Uterus (tissue), 2 donors: ENCODE results near the gene ATP9B.

Experiments used
- POLR2A ChIP-seq, 2 donors: fragments of 450-650 bp; IDR thresholded peaks; one replicate each; pipeline ENCODE4 v1.6.1; 2016; ENCODE audit warnings: antibody characterized with exemption in 2 of 2, mild to moderate bottlenecking in 1 of 2, moderate library complexity in 1 of 2
- TF ChIP-seq, protein P1 (sequence below), 4 experiments: fragments of 200-600 bp in 2 of 4; fragments of 450-650 bp in 2 of 4; sonication (generic) in 2 of 4; IDR thresholded peaks; one replicate each; pipeline ENCODE4 v1.5.1; 2016 to 2019; ENCODE audit warnings: antibody characterized with exemption in 4 of 4, mild to moderate bottlenecking in 2 of 4, moderate library complexity in 1 of 4

DNA sequence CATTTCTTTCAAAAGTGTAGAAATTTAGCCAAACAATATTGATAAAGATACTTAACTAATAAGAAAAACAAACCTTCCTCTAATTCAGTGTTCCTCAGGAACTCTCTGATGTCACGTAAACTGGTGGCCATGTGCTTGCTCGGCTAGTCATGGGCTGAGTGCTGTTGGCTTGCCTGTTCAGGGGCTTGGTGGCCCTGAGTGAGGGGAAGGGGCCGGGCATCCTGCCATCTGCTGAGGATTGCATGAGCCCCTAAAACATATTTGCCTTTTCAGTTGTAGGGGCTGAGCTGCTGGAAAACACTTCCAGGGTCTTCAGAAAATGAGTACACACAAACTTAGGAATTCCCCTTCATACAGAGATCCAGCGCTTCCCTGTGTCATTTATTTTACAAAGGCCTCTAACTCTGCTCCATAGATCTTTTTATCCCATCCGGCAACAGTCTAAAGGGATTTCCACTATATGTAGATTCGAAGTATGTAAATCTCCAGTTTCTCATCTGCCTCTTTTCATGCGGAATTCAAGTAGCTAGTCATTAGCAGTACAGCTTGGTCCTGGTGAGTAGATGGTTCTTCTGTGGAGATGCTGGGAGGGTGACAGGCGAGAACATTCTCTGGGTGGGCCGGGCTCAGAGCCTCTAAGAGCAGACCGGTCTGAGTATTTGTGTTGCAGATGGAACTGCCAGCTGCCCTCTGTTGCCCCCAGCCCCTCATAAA is 306.4 kb downstream of the ATP9B start:
- TF ChIP-seq, protein P1, sequence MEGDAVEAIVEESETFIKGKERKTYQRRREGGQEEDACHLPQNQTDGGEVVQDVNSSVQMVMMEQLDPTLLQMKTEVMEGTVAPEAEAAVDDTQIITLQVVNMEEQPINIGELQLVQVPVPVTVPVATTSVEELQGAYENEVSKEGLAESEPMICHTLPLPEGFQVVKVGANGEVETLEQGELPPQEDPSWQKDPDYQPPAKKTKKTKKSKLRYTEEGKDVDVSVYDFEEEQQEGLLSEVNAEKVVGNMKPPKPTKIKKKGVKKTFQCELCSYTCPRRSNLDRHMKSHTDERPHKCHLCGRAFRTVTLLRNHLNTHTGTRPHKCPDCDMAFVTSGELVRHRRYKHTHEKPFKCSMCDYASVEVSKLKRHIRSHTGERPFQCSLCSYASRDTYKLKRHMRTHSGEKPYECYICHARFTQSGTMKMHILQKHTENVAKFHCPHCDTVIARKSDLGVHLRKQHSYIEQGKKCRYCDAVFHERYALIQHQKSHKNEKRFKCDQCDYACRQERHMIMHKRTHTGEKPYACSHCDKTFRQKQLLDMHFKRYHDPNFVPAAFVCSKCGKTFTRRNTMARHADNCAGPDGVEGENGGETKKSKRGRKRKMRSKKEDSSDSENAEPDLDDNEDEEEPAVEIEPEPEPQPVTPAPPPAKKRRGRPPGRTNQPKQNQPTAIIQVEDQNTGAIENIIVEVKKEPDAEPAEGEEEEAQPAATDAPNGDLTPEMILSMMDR (IDR thresholded peaks at IDR 0.05) = no peak
- no peak for TF ChIP-seq POLR2A (IDR thresholded peaks at IDR 0.05)
